Uterus (tissue), 2 donors: Measurements from ENCODE around the gene EFHD1.

Experiments used
- POLR2A ChIP-seq, 2 donors: fragments of 450-650 bp; IDR thresholded peaks; one replicate each; pipeline ENCODE4 v1.6.1; 2016; ENCODE audit warnings: antibody characterized with exemption in 2 of 2, mild to moderate bottlenecking in 1 of 2, moderate library complexity in 1 of 2
- TF ChIP-seq, protein P1 (sequence below), 4 experiments: fragments of 200-600 bp in 2 of 4; fragments of 450-650 bp in 2 of 4; sonication (generic) in 2 of 4; IDR thresholded peaks; one replicate each; pipeline ENCODE4 v1.5.1; 2016 to 2019; ENCODE audit warnings: antibody characterized with exemption in 4 of 4, mild to moderate bottlenecking in 2 of 4, moderate library complexity in 1 of 4

DNA sequence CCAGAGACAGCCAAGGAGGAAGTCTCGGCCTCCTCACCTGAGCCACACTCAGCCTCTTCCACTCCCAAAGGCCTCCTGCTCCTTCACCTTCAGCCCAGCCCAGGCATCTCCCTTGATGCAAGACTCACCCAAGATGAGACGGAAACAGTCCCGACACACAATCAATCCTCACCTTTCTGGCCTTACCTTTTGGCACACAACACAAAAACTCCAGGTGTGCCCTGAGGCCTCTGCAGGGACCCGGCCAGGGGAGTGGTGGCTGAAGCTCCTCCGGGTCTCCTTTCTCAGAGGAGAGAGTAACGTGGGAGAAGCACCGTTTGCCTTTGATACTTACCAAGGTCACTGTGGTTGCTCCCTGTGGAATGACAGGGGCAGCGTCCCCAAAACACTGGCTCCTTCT is 23.8 kb upstream of the EFHD1 start:
- TF ChIP-seq, protein P1, sequence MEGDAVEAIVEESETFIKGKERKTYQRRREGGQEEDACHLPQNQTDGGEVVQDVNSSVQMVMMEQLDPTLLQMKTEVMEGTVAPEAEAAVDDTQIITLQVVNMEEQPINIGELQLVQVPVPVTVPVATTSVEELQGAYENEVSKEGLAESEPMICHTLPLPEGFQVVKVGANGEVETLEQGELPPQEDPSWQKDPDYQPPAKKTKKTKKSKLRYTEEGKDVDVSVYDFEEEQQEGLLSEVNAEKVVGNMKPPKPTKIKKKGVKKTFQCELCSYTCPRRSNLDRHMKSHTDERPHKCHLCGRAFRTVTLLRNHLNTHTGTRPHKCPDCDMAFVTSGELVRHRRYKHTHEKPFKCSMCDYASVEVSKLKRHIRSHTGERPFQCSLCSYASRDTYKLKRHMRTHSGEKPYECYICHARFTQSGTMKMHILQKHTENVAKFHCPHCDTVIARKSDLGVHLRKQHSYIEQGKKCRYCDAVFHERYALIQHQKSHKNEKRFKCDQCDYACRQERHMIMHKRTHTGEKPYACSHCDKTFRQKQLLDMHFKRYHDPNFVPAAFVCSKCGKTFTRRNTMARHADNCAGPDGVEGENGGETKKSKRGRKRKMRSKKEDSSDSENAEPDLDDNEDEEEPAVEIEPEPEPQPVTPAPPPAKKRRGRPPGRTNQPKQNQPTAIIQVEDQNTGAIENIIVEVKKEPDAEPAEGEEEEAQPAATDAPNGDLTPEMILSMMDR (IDR thresholded peaks at IDR 0.05), result no peak
- TF ChIP-seq POLR2A (IDR thresholded peaks at IDR 0.05), result no peak
